Large intestine (tissue), 3 donors: Measurements from ENCODE around the gene DENND1C. TPM values are rescaled to one million over a fixed set of nuclear protein-coding genes. Genes with fewer than 3 reads are reported as not detected.

Experiments used
- DNase-seq, 2 donors: peaks; one replicate each; pipeline versions ENCODE4 v3.0.0 to v3.0.0-alpha.2; 2013
- H3K27ac ChIP-seq: one replicate; pipeline ENCODE4 v1.5.1; 2013; ENCODE audit warnings: low read length
- H3K27me3 ChIP-seq: 2 replicates; pipeline ENCODE4 v1.6.1; 2013; ENCODE audit warnings: low read length; ENCODE audit not compliant: control insufficient read depth, insufficient read depth
- H3K36me3 ChIP-seq: 2 replicates; pipeline ENCODE4 v1.6.1; 2013; ENCODE audit warnings: low read length; ENCODE audit not compliant: control insufficient read depth, insufficient read depth
- H3K4me1 ChIP-seq: one replicate; pipeline ENCODE4 v1.6.1; 2013; ENCODE audit warnings: low read length; ENCODE audit not compliant: control insufficient read depth, insufficient read depth
- H3K4me3 ChIP-seq: one replicate; pipeline ENCODE4 v1.5.1; 2013; ENCODE audit warnings: low read length
- H3K9me3 ChIP-seq: one replicate; pipeline ENCODE4 v1.6.1; 2013; ENCODE audit warnings: mild to moderate bottlenecking, low read depth, low read length, moderate library complexity; ENCODE audit not compliant: control insufficient read depth
- WGBS: methylation state at CpG from one replicate; pipeline ENCODE4 v1.1.5; 2013; ENCODE audit warnings: low lambda C conversion rate; ENCODE audit not compliant: insufficient coverage; 5-methylcytosine and 5-hydroxymethylcytosine counted together
- polyA plus RNA-seq: library from polyadenylated mRNA; unstranded; fragments of 120-200 nt; gene quantifications from one replicate; pipeline ENCODE4 v1.2.1, GENCODE V29; 2013

DENND1C gene
- polyA plus RNA-seq, 1 donor, result 40.4 TPM

GRCh38 chr19:6465006-6465405, 16.6 kb downstream of the DENND1C start:
- no CpG with 5 or more reads among the region's 9 CpGs for WGBS
- H3K9me3 ChIP-seq, result no peaks in the 10 kb centered on the region
- H3K27ac ChIP-seq, result peak overlapping the region; percentile 84
- H3K4me1 ChIP-seq, result peaks cover 8% of the 10 kb centered on the region
- H3K4me3 ChIP-seq, result peak overlapping the region; percentile 80
- peak in 1 of 2 donors; percentile 25 for DNase-seq
- H3K27me3 ChIP-seq, result peaks cover 11% of the 10 kb centered on the region
- peaks cover 18% of the 10 kb centered on the region for H3K36me3 ChIP-seq

GRCh38 chr19:6464070-6464873, 17.3 kb downstream of the DENND1C start, which contains the start of gene CRB3:
TSS of gene CRB3 (plus strand) at chr19:6464271. CDS start at chr19:6464702, 431 bp downstream.
- Histone ChIP-seq H3K4me3 (peak within 1 kb of the TSS; percentile 80), H3K9me3 (no peaks in the 10 kb centered on the region), H3K27ac (peak within 1 kb of the TSS; percentile 84), H3K36me3 (peaks cover 18% of the 10 kb centered on the region), H3K27me3 (peaks cover 11% of the 10 kb centered on the region), H3K4me1 (peaks cover 8% of the 10 kb centered on the region)
- DNase-seq, result peak; percentile 94 to 97
- no CpG with 5 or more reads among the region's 65 CpGs for WGBS

- WGBS, result no CpG with 5 or more reads among the region's 57 CpGs
- peaks cover 9% of the 10 kb centered on the region for H3K36me3 ChIP-seq
- no peaks in the 10 kb centered on the region for H3K9me3 ChIP-seq
- peaks cover 11% of the 10 kb centered on the region for H3K27me3 ChIP-seq
- peaks cover 9% of the 10 kb centered on the region for H3K4me1 ChIP-seq
- peak; percentile 97 to 99 for DNase-seq
- peak overlapping the region; percentile 99 for H3K27ac ChIP-seq
- H3K4me3 ChIP-seq, result peak overlapping the region; percentile 73
Measured at GRCh38 chr19:6460099-6460884, 21.3 kb downstream of the DENND1C start.

- WGBS, result no CpG with 5 or more reads among the region's 70 CpGs
- Histone ChIP-seq H3K27me3 (peaks cover 7% of the 10 kb centered on the region), H3K9me3 (peaks cover under 1% of the 10 kb centered on the region), H3K4me3 (peak within 1 kb of the TSS; percentile 73), H3K4me1 (peaks cover 6% of the 10 kb centered on the region), H3K27ac (peak within 1 kb of the TSS; percentile 99), H3K36me3 (peaks cover 13% of the 10 kb centered on the region)
- peak; percentile 13 to 60 for DNase-seq
Measured at GRCh38 chr19:6459262-6460098, 22.1 kb downstream of the DENND1C start, which contains the start of gene SLC25A23. TSS of gene SLC25A23 (minus strand) at chr19:6459792. CDS start at chr19:6459628, 164 bp downstream.

- peak; percentile 16 to 18 for DNase-seq
- Histone ChIP-seq H3K4me1 (peaks cover 6% of the 10 kb centered on the region), H3K36me3 (peaks cover 20% of the 10 kb centered on the region), H3K9me3 (peaks cover 8% of the 10 kb centered on the region), H3K27me3 (no peaks in the 10 kb centered on the region), H3K4me3 (peak overlapping the region; percentile 73), H3K27ac (no peak overlapping the region)
- no CpG with 5 or more reads among the region's 16 CpGs for WGBS
Measured at GRCh38 chr19:6458695-6459261, 22.8 kb downstream of the DENND1C start.

- Histone ChIP-seq H3K4me1 (peaks cover 6% of the 10 kb centered on the region), H3K4me3 (no peak overlapping the region), H3K36me3 (peaks cover 21% of the 10 kb centered on the region), H3K27me3 (no peaks in the 10 kb centered on the region), H3K27ac (no peak overlapping the region), H3K9me3 (peaks cover 9% of the 10 kb centered on the region)
- no CpG with 5 or more reads among the region's 17 CpGs for WGBS
- DNase-seq, result no peak
Measured at GRCh38 chr19:6457958-6458694, 23.5 kb downstream of the DENND1C start.

- no peaks in the 10 kb centered on the region for H3K27me3 ChIP-seq
- WGBS, result no CpG with 5 or more reads among the region's 15 CpGs
- H3K36me3 ChIP-seq, result peaks cover 30% of the 10 kb centered on the region
Measured at GRCh38 chr19:6455924-6456323, 25.7 kb downstream of the DENND1C start.

GRCh38 chr19:6453951-6454565, 27.5 kb downstream of the DENND1C start:
- DNase-seq, result no peak
- Histone ChIP-seq H3K36me3 (peaks cover 32% of the 10 kb centered on the region), H3K4me3 (no peak overlapping the region), H3K4me1 (peaks cover 5% of the 10 kb centered on the region), H3K27me3 (no peaks in the 10 kb centered on the region), H3K9me3 (peaks cover 9% of the 10 kb centered on the region), H3K27ac (no peak overlapping the region)
- 86% methylated on average over 1 of the region's 11 CpGs for WGBS

More at GRCh38 chr19:6455924-6456323, 25.7 kb downstream of the DENND1C start:
- H3K9me3 ChIP-seq, result peaks cover 9% of the 10 kb centered on the region
- DNase-seq, result no peak
- no peak overlapping the region for H3K27ac ChIP-seq
- H3K4me1 ChIP-seq, result peaks cover 6% of the 10 kb centered on the region
- no peak overlapping the region for H3K4me3 ChIP-seq

- Histone ChIP-seq H3K9me3 (peaks cover 9% of the 10 kb centered on the region), H3K36me3 (peaks cover 32% of the 10 kb centered on the region), H3K27me3 (no peaks in the 10 kb centered on the region), H3K4me1 (no peaks in the 10 kb centered on the region), H3K4me3 (no peak overlapping the region), H3K27ac (no peak overlapping the region)
- no peak for DNase-seq
- WGBS, result no CpG with 5 or more reads among the region's 2 CpGs
Measured at GRCh38 chr19:6452899-6453298, 28.7 kb downstream of the DENND1C start.
